Epithelial cell of esophagus (primary cell): ENCODE data around the gene MLYCD.

Experiments used
- DNase-seq: peaks from one replicate; pipeline ENCODE4 v3.0.0; 2010; ENCODE audit warnings: low read depth
- H3K4me3 ChIP-seq: 2 replicates; pipeline ENCODE4 v1.5.1; 2011; ENCODE audit warnings: mild to moderate bottlenecking, low read length, control low read depth
- CTCF ChIP-seq: IDR thresholded peaks from 2 replicates; pipeline ENCODE4 v1.5.1; 2011; ENCODE audit warnings: low read depth, mild to moderate bottlenecking, low read length, control low read depth, inconsistent platforms; ENCODE audit not compliant: insufficient read depth; ENCODE audit errors: missing control alignments

MLYCD gene

GRCh38 chr16:83914091-83914710 is 15.3 kb downstream of the MLYCD start:
- DNase-seq, result no peak
- H3K4me3 ChIP-seq, result no peak overlapping the region
- TF ChIP-seq CTCF, result no peak

GRCh38 chr16:83915081-83915480 is 16.2 kb downstream of the MLYCD start:
- H3K4me3 ChIP-seq, result no peak overlapping the region
- DNase-seq, result no peak
- TF ChIP-seq CTCF, result no peak

- no peak for DNase-seq
- TF ChIP-seq CTCF, result no peak
- no peak overlapping the region for H3K4me3 ChIP-seq
Measured at GRCh38 chr16:83915491-83915890, 16.6 kb downstream of the MLYCD start.

- no peak for TF ChIP-seq CTCF
- H3K4me3 ChIP-seq, result no peak overlapping the region
- DNase-seq, result no peak
Measured at GRCh38 chr16:83917152-83918120, 18.5 kb downstream of the MLYCD start.

GRCh38 chr16:83920894-83921491 is 22.1 kb downstream of the MLYCD start:
- DNase-seq, result no peak
- no peak for TF ChIP-seq CTCF
- H3K4me3 ChIP-seq, result no peak overlapping the region

- no peak overlapping the region for H3K4me3 ChIP-seq
- no peak for DNase-seq
- TF ChIP-seq CTCF, result no peak
Measured at GRCh38 chr16:83923581-83924365, 24.9 kb downstream of the MLYCD start.
